ENCODE measurements around the gene DTX4.
A peak's percentile ranks its signal among the peaks of the same experiment; 100 is the strongest.

Gene DTX4

DNA sequence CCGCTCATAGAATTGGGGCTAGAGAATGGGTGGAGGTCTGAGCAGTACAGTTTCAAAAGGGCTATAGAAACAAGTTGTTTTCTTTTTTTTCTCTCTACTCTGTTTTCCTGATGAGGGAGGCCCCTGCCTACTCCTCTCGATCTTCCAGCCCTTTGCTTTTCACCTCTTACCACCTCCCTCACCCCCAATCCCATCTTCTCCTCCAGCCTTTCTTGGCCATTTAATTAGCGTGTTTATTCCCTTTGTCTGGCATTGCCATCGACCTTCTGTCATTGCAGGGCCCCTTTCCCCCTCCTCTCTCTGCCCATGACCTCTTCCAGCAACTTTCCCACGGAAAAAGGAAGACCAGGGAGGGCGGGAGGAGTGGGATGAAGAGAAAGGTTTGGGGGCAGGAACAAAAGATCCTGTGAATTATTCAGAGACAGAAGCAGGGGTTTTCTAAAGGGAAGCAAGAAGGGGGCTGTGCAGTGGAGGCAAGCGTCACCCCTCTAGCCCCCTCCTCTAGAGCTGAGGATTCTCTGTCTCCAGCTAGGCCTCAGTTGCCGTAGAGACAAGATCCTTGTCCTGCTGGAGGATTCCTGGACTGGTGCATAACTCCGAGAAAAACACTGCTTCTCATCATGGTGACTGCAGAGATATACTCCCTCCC is 12.9 kb downstream of the DTX4 start:
- Histone ChIP-seq H3K4me2 (ENCODE audit: low read depth, low read length, poor library complexity, severe bottlenecking) (no peak overlapping the region), H3K9me2 (replicated peaks; ENCODE audit: insufficient read depth, low read length) (no peaks in the 10 kb centered on the region), H2AFZ (ENCODE audit: low read depth, low read length, severe bottlenecking) (no peak overlapping the region), H3K27me3 (ENCODE audit: low read length) (no peaks in the 10 kb centered on the region), H3K79me2 (ENCODE audit: insufficient read depth, low read length) (no peaks in the 10 kb centered on the region), H3K9ac (ENCODE audit: low read length) (no peak overlapping the region), H3K4me3 (ENCODE audit: insufficient read depth, low read length, poor library complexity, severe bottlenecking) (no peak overlapping the region), H3K27ac (ENCODE audit: low read depth, low read length) (no peak overlapping the region), H3K9me3 (ENCODE audit: insufficient read depth, low read length) (no peaks in the 10 kb centered on the region), H3K36me3 (ENCODE audit: low read length) (no peaks in the 10 kb centered on the region; the same call in 1 of the 2 replicates), H4K20me1 (ENCODE audit: low read depth, low read length) (no peaks in the 10 kb centered on the region), H3F3A (ENCODE audit: insufficient read depth) (no peaks in the 10 kb centered on the region)
- TF ChIP-seq EZH2phosphoT487 (conservative IDR thresholded peaks at IDR 0.05; ENCODE audit: low read length): no peak
- TF ChIP-seq, protein P1, sequence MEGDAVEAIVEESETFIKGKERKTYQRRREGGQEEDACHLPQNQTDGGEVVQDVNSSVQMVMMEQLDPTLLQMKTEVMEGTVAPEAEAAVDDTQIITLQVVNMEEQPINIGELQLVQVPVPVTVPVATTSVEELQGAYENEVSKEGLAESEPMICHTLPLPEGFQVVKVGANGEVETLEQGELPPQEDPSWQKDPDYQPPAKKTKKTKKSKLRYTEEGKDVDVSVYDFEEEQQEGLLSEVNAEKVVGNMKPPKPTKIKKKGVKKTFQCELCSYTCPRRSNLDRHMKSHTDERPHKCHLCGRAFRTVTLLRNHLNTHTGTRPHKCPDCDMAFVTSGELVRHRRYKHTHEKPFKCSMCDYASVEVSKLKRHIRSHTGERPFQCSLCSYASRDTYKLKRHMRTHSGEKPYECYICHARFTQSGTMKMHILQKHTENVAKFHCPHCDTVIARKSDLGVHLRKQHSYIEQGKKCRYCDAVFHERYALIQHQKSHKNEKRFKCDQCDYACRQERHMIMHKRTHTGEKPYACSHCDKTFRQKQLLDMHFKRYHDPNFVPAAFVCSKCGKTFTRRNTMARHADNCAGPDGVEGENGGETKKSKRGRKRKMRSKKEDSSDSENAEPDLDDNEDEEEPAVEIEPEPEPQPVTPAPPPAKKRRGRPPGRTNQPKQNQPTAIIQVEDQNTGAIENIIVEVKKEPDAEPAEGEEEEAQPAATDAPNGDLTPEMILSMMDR (IDR thresholded peaks at IDR 0.05; ENCODE audit: insufficient read depth, low read length, poor library complexity, severe bottlenecking): no peak

DNA sequence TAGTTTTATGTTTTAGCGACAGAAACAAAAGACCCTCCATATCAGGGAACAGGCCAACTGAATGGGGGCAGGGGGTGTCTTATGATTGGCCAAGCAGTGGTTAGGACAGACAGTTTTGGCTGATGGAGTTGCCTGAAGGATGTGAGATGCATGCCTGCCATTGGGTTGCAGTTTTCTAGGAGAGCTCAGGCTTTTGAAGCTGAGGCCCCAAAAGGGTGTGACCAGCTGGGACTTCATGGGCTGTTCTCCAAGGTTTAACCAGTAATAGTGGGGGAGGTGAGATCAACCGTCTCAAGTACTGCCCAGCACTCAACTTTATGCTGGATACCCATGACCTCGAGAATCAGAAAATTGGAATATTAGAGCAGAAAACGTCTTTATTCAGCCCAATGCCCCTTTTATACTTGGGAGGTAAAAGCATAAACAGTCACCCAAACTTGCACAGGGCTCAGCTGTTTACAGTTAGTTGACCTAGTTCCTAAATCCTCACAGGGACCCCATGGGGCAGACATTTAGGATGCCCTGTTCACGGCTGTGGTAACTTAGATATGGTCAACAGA is 13.5 kb downstream of the DTX4 start:
- no peak overlapping the region for H3K4me3 ChIP-seq (ENCODE audit: insufficient read depth, low read length, poor library complexity, severe bottlenecking)
- H3F3A ChIP-seq (ENCODE audit: insufficient read depth): no peaks in the 10 kb centered on the region
- no peaks in the 10 kb centered on the region for H3K9me3 ChIP-seq (ENCODE audit: insufficient read depth, low read length)
- H2AFZ ChIP-seq (ENCODE audit: low read depth, low read length, severe bottlenecking): no peak overlapping the region
- no peak overlapping the region for H3K27ac ChIP-seq (ENCODE audit: low read depth, low read length)
- no peaks in the 10 kb centered on the region for H4K20me1 ChIP-seq (ENCODE audit: low read depth, low read length)
- no peaks in the 10 kb centered on the region for H3K79me2 ChIP-seq (ENCODE audit: insufficient read depth, low read length)
- H3K27me3 ChIP-seq (ENCODE audit: low read length): no peaks in the 10 kb centered on the region
- no peak overlapping the region for H3K9ac ChIP-seq (ENCODE audit: low read length)
- H3K9me2 ChIP-seq (replicated peaks; ENCODE audit: insufficient read depth, low read length): no peaks in the 10 kb centered on the region
- TF ChIP-seq EZH2phosphoT487 (conservative IDR thresholded peaks at IDR 0.05; ENCODE audit: low read length): no peak
- TF ChIP-seq, protein P1 (IDR thresholded peaks at IDR 0.05; ENCODE audit: insufficient read depth, low read length, poor library complexity, severe bottlenecking): no peak
- H3K36me3 ChIP-seq (ENCODE audit: low read length): no peaks in the 10 kb centered on the region; the same call in 1 of the 2 replicates
- no peak overlapping the region for H3K4me2 ChIP-seq (ENCODE audit: low read depth, low read length, poor library complexity, severe bottlenecking)

DNA sequence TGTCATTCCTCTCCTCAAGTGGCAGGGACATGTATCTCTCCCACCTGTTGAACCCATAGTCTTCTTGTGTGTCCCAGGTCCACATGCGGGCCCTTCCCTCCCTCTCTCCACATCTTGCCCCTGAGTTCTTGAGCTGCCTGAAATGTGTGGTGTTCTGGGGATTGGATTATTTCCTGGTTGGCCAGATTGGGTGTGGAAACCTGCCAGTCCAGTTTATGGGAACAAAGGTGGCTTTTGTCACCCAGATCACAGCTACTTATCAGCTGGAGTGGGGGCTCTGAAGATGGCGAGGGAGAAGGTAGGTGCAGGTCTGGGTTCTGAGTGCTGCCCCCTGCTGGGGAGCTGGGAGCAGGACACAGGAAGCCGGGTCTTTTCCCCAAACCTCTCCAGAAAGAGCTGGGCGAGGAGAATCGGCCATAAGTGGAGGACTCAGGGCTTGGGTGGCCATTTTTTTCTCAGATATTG is 14.2 kb downstream of the DTX4 start:
- H3K9ac ChIP-seq (ENCODE audit: low read length): no peak overlapping the region
- H3K79me2 ChIP-seq (ENCODE audit: insufficient read depth, low read length): no peaks in the 10 kb centered on the region
- no peak overlapping the region for H2AFZ ChIP-seq (ENCODE audit: low read depth, low read length, severe bottlenecking)
- H4K20me1 ChIP-seq (ENCODE audit: low read depth, low read length): no peaks in the 10 kb centered on the region
- H3K27me3 ChIP-seq (ENCODE audit: low read length): no peaks in the 10 kb centered on the region
- no peak overlapping the region for H3K27ac ChIP-seq (ENCODE audit: low read depth, low read length)
- no peak overlapping the region for H3K4me3 ChIP-seq (ENCODE audit: insufficient read depth, low read length, poor library complexity, severe bottlenecking)
- no peaks in the 10 kb centered on the region for H3F3A ChIP-seq (ENCODE audit: insufficient read depth)
- no peaks in the 10 kb centered on the region for H3K9me2 ChIP-seq (replicated peaks; ENCODE audit: insufficient read depth, low read length)
- H3K4me2 ChIP-seq (ENCODE audit: low read depth, low read length, poor library complexity, severe bottlenecking): no peak overlapping the region
- TF ChIP-seq EZH2phosphoT487 (conservative IDR thresholded peaks at IDR 0.05; ENCODE audit: low read length): no peak
- TF ChIP-seq, protein P1 (IDR thresholded peaks at IDR 0.05; ENCODE audit: insufficient read depth, low read length, poor library complexity, severe bottlenecking): peak; percentile 95
- H3K9me3 ChIP-seq (ENCODE audit: insufficient read depth, low read length): no peaks in the 10 kb centered on the region
- no peaks in the 10 kb centered on the region; the same call in 1 of the 2 replicates for H3K36me3 ChIP-seq (ENCODE audit: low read length)

Data from SU-DHL-6 (cell line).